HepG2 (cell line): ENCODE measurements around the gene POLR3H. TPM values are rescaled to one million over a fixed set of nuclear protein-coding genes. Genes with fewer than 3 reads are reported as not detected.
A peak's percentile ranks its signal among the peaks of the same experiment; 100 is the strongest.

ENCODE experiments used
- ATAC-seq: fragments of 200-7000 bp; cut with Tn5 transposase; 3 replicates; pipeline ENCODE4 v1.9.1; 2020; ENCODE audit warnings: mild to moderate bottlenecking, moderate library complexity
- BruUV-seq: library from RNA; stranded (reverse); fragments of 400-500 nt; replicated peaks from 2 replicates; lab custom pipeline; 2021; lab: Mats Ljungman, UMichigan
- CTCF ChIA-PET: fragments of 300-600 bp; formaldehyde crosslinking; extraction: SDS; loops from one replicate; lab custom pipeline; 2021; ENCODE audit warnings: low total read pairs, inconsistent platforms, low intra/inter-chr PET ratio; lab: Yijun Ruan, JAX
- POLR2A ChIA-PET: fragments of 350-600 bp; sonication (Branson Sonifier 250); formaldehyde crosslinking; loops from one replicate; lab custom pipeline; 2020; ENCODE audit warnings: antibody characterized with exemption, inconsistent platforms; lab: Yijun Ruan, JAX
- DNase-seq: peaks from one replicate; pipeline ENCODE4 v3.0.0-alpha.2; 2015; ENCODE audit warnings: low spot score
- FAIRE-seq: peaks from 3 replicates; lab custom pipeline; 2011; peaks lifted over from hg19 to GRCh38; lab: Jason Lieb, UNC
- H2AFZ ChIP-seq: one replicate; pipeline ENCODE4 v1.6.1; 2011; ENCODE audit warnings: low read length, inconsistent platforms
- H3K27ac ChIP-seq: fragments of 300-600 bp; 3 replicates; pipeline ENCODE4 v1.8.0; 2011; ENCODE audit warnings: mixed run types, mild to moderate bottlenecking, mixed read lengths, low read length, inconsistent platforms; ENCODE audit not compliant: insufficient read depth; ENCODE audit errors: extremely low read length
- H3K27me3 ChIP-seq, 2 experiments: fragments of 200-600 bp in 1 of 2; 2 replicates in 1 of 2; 3 replicates in 1 of 2; pipeline versions ENCODE4 v1.6.0 to v1.8.0; 2011; ENCODE audit warnings: low read length in 2 of 2, mild to moderate bottlenecking in 2 of 2, moderate library complexity in 2 of 2, inconsistent platforms in 1 of 2; ENCODE audit not compliant: insufficient read depth in 2 of 2, control insufficient read depth in 1 of 2
- H3K36me3 ChIP-seq, 2 experiments: fragments of 200-600 bp in 1 of 2; replicated peaks in 1 of 2; 2 replicates in 1 of 2; 3 replicates in 1 of 2; pipeline versions ENCODE4 v1.5.1 to v1.8.0; 2011; ENCODE audit warnings: low read length in 2 of 2, inconsistent platforms in 1 of 2; ENCODE audit not compliant: insufficient read depth in 2 of 2, control insufficient read depth in 1 of 2
- H3K4me1 ChIP-seq: 2 replicates; pipeline ENCODE4 v1.5.1; 2012; ENCODE audit warnings: low read length, inconsistent platforms; ENCODE audit not compliant: insufficient read depth
- H3K4me2 ChIP-seq: 2 replicates; pipeline ENCODE4 v1.6.0; 2011; ENCODE audit warnings: low read depth, low read length, inconsistent platforms
- H3K4me3 ChIP-seq, 3 experiments: fragments of 200-600 bp in 1 of 3; sonication (generic), shearing (Covaris generic) in 1 of 3; replicated peaks in 1 of 3; 2 replicates each; pipeline ENCODE4 v1.5.1; 2011 to 2016; ENCODE audit warnings: low read length in 3 of 3, inconsistent platforms in 2 of 3, low read depth in 2 of 3, mild to moderate bottlenecking in 2 of 3, control low read depth in 1 of 3, mixed read lengths in 1 of 3; ENCODE audit not compliant: insufficient read depth in 1 of 3
- H3K79me2 ChIP-seq: one replicate; pipeline ENCODE4 v1.6.1; 2011; ENCODE audit warnings: low read length, inconsistent platforms; ENCODE audit not compliant: insufficient read depth
- H3K9ac ChIP-seq: 2 replicates; pipeline ENCODE4 v1.6.0; 2011; ENCODE audit warnings: mild to moderate bottlenecking, low read depth, low read length, inconsistent platforms; ENCODE audit not compliant: insufficient read depth
- H3K9me3 ChIP-seq: 2 replicates; pipeline ENCODE4 v1.5.1; 2012; ENCODE audit warnings: mild to moderate bottlenecking, low read length
- H4K20me1 ChIP-seq: 2 replicates; pipeline ENCODE4 v1.6.0; 2011; ENCODE audit warnings: inconsistent platforms, mild to moderate bottlenecking, low read length, moderate library complexity; ENCODE audit not compliant: insufficient read depth
- ATRX ChIP-seq: sonication (generic); formaldehyde crosslinking; IDR thresholded peaks from 2 replicates; pipeline ENCODE4 v1.4.0; 2020; ENCODE audit warnings: missing genetic modification reagents, borderline replicate concordance
- ELF3 ChIP-seq: IDR thresholded peaks from 2 replicates; pipeline ENCODE4 v1.6.1; 2016; ENCODE audit warnings: missing genetic modification reagents, missing compliant biosample characterization
- FOXJ3 ChIP-seq: sonication (generic); formaldehyde crosslinking; IDR thresholded peaks from 2 replicates; pipeline ENCODE4 v1.4.0; 2020; ENCODE audit warnings: missing genetic modification reagents, mild to moderate bottlenecking, borderline replicate concordance
- FOXK1 ChIP-seq: sonication (generic); formaldehyde crosslinking; IDR thresholded peaks from 2 replicates; pipeline ENCODE4 v1.4.0; 2020; ENCODE audit warnings: low read depth, missing genetic modification reagents, borderline replicate concordance
- GABPB1 ChIP-seq: IDR thresholded peaks from 2 replicates; pipeline ENCODE4 v1.6.1; 2016; ENCODE audit warnings: mild to moderate bottlenecking, missing genetic modification reagents, moderate library complexity, missing compliant biosample characterization
- GATAD1 ChIP-seq: IDR thresholded peaks from 2 replicates; pipeline ENCODE4 v1.6.1; 2016; ENCODE audit warnings: missing genetic modification reagents, missing compliant biosample characterization
- IKZF5 ChIP-seq: IDR thresholded peaks from 2 replicates; pipeline ENCODE4 v1.6.1; 2018; ENCODE audit warnings: missing genetic modification reagents, mild to moderate bottlenecking, missing compliant biosample characterization
- KDM3A ChIP-seq: IDR thresholded peaks from 2 replicates; pipeline ENCODE4 v1.6.1; 2018; ENCODE audit warnings: low read depth, missing compliant biosample characterization
- RFXAP ChIP-seq: sonication (generic); formaldehyde crosslinking; IDR thresholded peaks from 2 replicates; pipeline ENCODE4 v1.4.0; 2020; ENCODE audit warnings: missing genetic modification reagents, borderline replicate concordance
- TOPORS ChIP-seq: sonication (generic); formaldehyde crosslinking; IDR thresholded peaks from 2 replicates; pipeline ENCODE4 v1.8.0; 2023; ENCODE audit warnings: mild to moderate bottlenecking, missing genetic modification reagents
- TRAFD1 ChIP-seq: sonication (generic); formaldehyde crosslinking; IDR thresholded peaks from 2 replicates; pipeline ENCODE4 v1.5.1; 2020; ENCODE audit warnings: missing genetic modification reagents, mild to moderate bottlenecking, borderline replicate concordance
- ZFP82 ChIP-seq: sonication (generic); formaldehyde crosslinking; IDR thresholded peaks from 2 replicates; pipeline ENCODE4 v1.5.1; 2020; ENCODE audit warnings: mild to moderate bottlenecking, missing genetic modification reagents, borderline replicate concordance
- ZFP90 ChIP-seq: sonication (generic); formaldehyde crosslinking; IDR thresholded peaks from 2 replicates; pipeline ENCODE4 v1.8.0; 2022; ENCODE audit warnings: missing genetic modification reagents, mild to moderate bottlenecking, inconsistent platforms, borderline replicate concordance
- ZNF33A ChIP-seq: sonication (generic); formaldehyde crosslinking; IDR thresholded peaks from 2 replicates; pipeline ENCODE4 v1.5.1; 2020; ENCODE audit warnings: missing genetic modification reagents, mild to moderate bottlenecking, moderate library complexity, borderline replicate concordance
- ZNF484 ChIP-seq: sonication (generic); formaldehyde crosslinking; IDR thresholded peaks from 2 replicates; pipeline ENCODE4 v1.5.1; 2020; ENCODE audit warnings: mild to moderate bottlenecking, low read depth, missing genetic modification reagents, borderline replicate concordance
- ZNF768 ChIP-seq: sonication (generic); formaldehyde crosslinking; IDR thresholded peaks from 2 replicates; pipeline ENCODE4 v1.4.0; 2020; ENCODE audit warnings: missing genetic modification reagents
- ZNF788 ChIP-seq: sonication (generic); formaldehyde crosslinking; IDR thresholded peaks from 2 replicates; pipeline ENCODE4 v1.5.0; 2020; ENCODE audit warnings: mild to moderate bottlenecking, missing genetic modification reagents, borderline replicate concordance
- ZNF792 ChIP-seq: IDR thresholded peaks from 2 replicates; pipeline ENCODE4 v1.6.1; 2016
- ZSCAN9 ChIP-seq: IDR thresholded peaks from 2 replicates; pipeline ENCODE4 v1.6.1; 2016; ENCODE audit warnings: borderline replicate concordance
- WGBS: methylation state at CpG from one replicate; pipeline ENCODE4 v1.1.6; 2017; ENCODE audit warnings: low lambda C conversion rate; 5-methylcytosine and 5-hydroxymethylcytosine counted together
- in situ Hi-C: cut with HindIII; loops from 2 replicates; pipeline ENCODE4 v1.10.0; 2017; ENCODE audit warnings: low pct_unique_long_range_greater_than_20kb; ENCODE audit not compliant: extremely low pct_ligation_motif_present
- intact Hi-C: fragments of 100-400 bp; cut with micrococcal nuclease; formaldehyde crosslinking; loops from one replicate; pipeline ENCODE4 v1.10.0; 2022; ENCODE audit not compliant: unreplicated experiment
- polyA plus RNA-seq, 8 experiments: library from polyadenylated mRNA; depleted of rRNA in 3 of 8; stranded (reverse) in 7 of 8; unstranded in 1 of 8; fragments of >200 nt; fragmentation: Illumina TruSeq in 4 of 8; extraction: Trizol in 4 of 8; gene quantifications; 2 replicates each; pipeline versions ENCODE4 v1.2.1 to v1.2.3, GENCODE V29; 2011 to 2016; ENCODE audit warnings: low read depth in 4 of 8, missing spikeins in 1 of 8, mixed read lengths in 1 of 8; ENCODE audit not compliant: insufficient read depth in 1 of 8
- total RNA-seq, 5 experiments: library from RNA; depleted of rRNA; stranded (reverse); fragments of >200 nt; fragmentation: Illumina TruSeq; extraction: Trizol; gene quantifications; 2 replicates each; pipeline ENCODE4 v1.2.3, GENCODE V29; 2016; ENCODE audit warnings: low read depth in 1 of 5

The POLR3H gene
- total and polyA plus RNA-seq, 2 of the 13 experiments (the other 11 are each of a cell fraction or from before 2014, with no cell fraction given), result 10.3 to 28.6 TPM

- CTCF ChIA-PET, result interaction anchor here (0.7 to 3.7 kb wide), 8 partner anchors 10 to 44 kb away, joined by 3 to 77 read pairs (median 5); partner anchors contain the start of gene POLR3H
- no peak overlapping the region for H3K9ac ChIP-seq
- peaks cover 28% of the 10 kb centered on the region for H3K4me1 ChIP-seq
- no peaks in the 10 kb centered on the region for H3K79me2 ChIP-seq
- ATAC-seq (peak; percentile 91), DNase-seq (peak; percentile 82), FAIRE-seq (peak; percentile 94)
- intact Hi-C loops (loop anchor here (2.0 kb wide), 1 partner anchor 20 kb away; no protein-coding TSS in a partner anchor), in situ Hi-C loops (no loop called here)
- BruUV-seq, result TSS peak; percentile 51
- H3K27me3 ChIP-seq, result no peaks in the 10 kb centered on the region
- POLR2A ChIA-PET, result interaction anchor here (1.0 to 4.5 kb wide), 4 partner anchors 11 to 44 kb away, joined by 4 to 29 read pairs (median 8); partner anchors contain the start of genes DESI1, PMM1 and XRCC6
- no peak overlapping the region for H2AFZ ChIP-seq
- WGBS, result 33% methylated on average over 3 of the region's 9 CpGs
- H3K4me2 ChIP-seq, result no peak overlapping the region
- H3K36me3 ChIP-seq, result peaks cover 7 to 19% of the 10 kb centered on the region in 2 experiments; a peak in 4 of 5 replicates
- H3K27ac ChIP-seq, result no peak overlapping the region
- no peak overlapping the region for H3K4me3 ChIP-seq
- no peaks in the 10 kb centered on the region for H4K20me1 ChIP-seq
- H3K9me3 ChIP-seq, result no peaks in the 10 kb centered on the region
- no peak for TF ChIP-seq ZFP82
- no peak for TF ChIP-seq FOXJ3
- no peak for TF ChIP-seq ZNF33A (CRISPR knock-in tag)
- 0 out of 2 replicates have a peak, but pooled peaks have one; percentile 25 for TF ChIP-seq ELF3 (CRISPR knock-in tag)
- TF ChIP-seq IKZF5 (CRISPR knock-in tag), result peak; percentile 60; the same call in 1 of the 2 replicates
- TF ChIP-seq KDM3A (CRISPR knock-in tag), result peak; percentile 54; the same call in 1 of the 2 replicates
- no peak for TF ChIP-seq ATRX (CRISPR knock-in tag)
- TF ChIP-seq FOXK1 (CRISPR knock-in tag), result 0 out of 2 replicates have a peak, but pooled peaks have one; percentile 31
- TF ChIP-seq ZNF792, result peak; percentile 67; the same call in 1 of the 2 replicates
- TF ChIP-seq TOPORS (CRISPR knock-in tag), result 0 out of 2 replicates have a peak, but pooled peaks have one; percentile 24
- peak; percentile 84; the same call in 1 of the 2 replicates for TF ChIP-seq ZNF788 (CRISPR knock-in tag)
- TF ChIP-seq RFXAP (CRISPR knock-in tag), result peak; percentile 59; the same call in 1 of the 2 replicates
- peak; percentile 50; the same call in 1 of the 2 replicates for TF ChIP-seq ZNF768 (CRISPR knock-in tag)
- TF ChIP-seq TRAFD1 (CRISPR knock-in tag), result no peak
- TF ChIP-seq GABPB1 (CRISPR knock-in tag), result peak; percentile 33
- peak; percentile 57; the same call in 1 of the 2 replicates for TF ChIP-seq ZFP90 (CRISPR knock-in tag)
- TF ChIP-seq ZSCAN9 (CRISPR knock-in tag), result 0 out of 2 replicates have a peak, but pooled peaks have one; percentile 62
- TF ChIP-seq GATAD1, result peak; percentile 55
- TF ChIP-seq ZNF484 (CRISPR knock-in tag), result no peak
Measured at GRCh38 chr22:41576877-41577276, 32.6 kb upstream of the POLR3H start.
